ENCODE data around the gene GRIK2. TPM values are rescaled to one million over a fixed set of nuclear protein-coding genes. Genes with fewer than 3 reads are reported as not detected.

GRIK2 gene
- total RNA-seq, 1 experiment from 2014 or later, result 0.55 TPM

- no peaks in the 10 kb centered on the region for H3K9me3 ChIP-seq (ENCODE audit: low read length)
- no peaks in the 10 kb centered on the region for H3K36me3 ChIP-seq (ENCODE audit: low read depth, low read length)
- H3K4me1 ChIP-seq (ENCODE audit: insufficient read depth, low read length), result no peaks in the 10 kb centered on the region
- no peak overlapping the region for H3K27ac ChIP-seq (ENCODE audit: low read length)
- no peak for DNase-seq
- ChIA-PET POLR2A (ENCODE audit: unreplicated experiment) (no interaction called here), CTCF (no interaction called here)
- no peak overlapping the region for H3K9ac ChIP-seq (ENCODE audit: low read length)
- H3F3A ChIP-seq (ENCODE audit: low read length, unreplicated experiment), result no peaks in the 10 kb centered on the region
- no peak overlapping the region for H3K4me2 ChIP-seq (ENCODE audit: low read length)
- no peaks in the 10 kb centered on the region for H3K9me2 ChIP-seq (replicated peaks; ENCODE audit: low read length)
- no peaks in the 10 kb centered on the region for H3K79me2 ChIP-seq (ENCODE audit: low read length)
- no peak overlapping the region for H2AFZ ChIP-seq (ENCODE audit: low read length)
- no peak overlapping the region for H3K4me3 ChIP-seq (ENCODE audit: low read length)
- no peaks in the 10 kb centered on the region for H4K20me1 ChIP-seq (ENCODE audit: low read length)
- BruUV-seq (replicated peaks), result no TSS peak
- no peak for ATAC-seq
- intact Hi-C loops (cut with micrococcal nuclease), result no loop called here
- H3K27me3 ChIP-seq (ENCODE audit: low read length), result no peaks in the 10 kb centered on the region
- no peak for TF ChIP-seq EZH2 (IDR thresholded peaks at IDR 0.05; ENCODE audit: low read length, unreplicated experiment)
- no peak for TF ChIP-seq CTCF (conservative IDR thresholded peaks at IDR 0.05; ENCODE audit: low read depth, low read length)
- TF ChIP-seq EZH2phosphoT487 (IDR thresholded peaks at IDR 0.05; ENCODE audit: borderline replicate concordance, low read length), result no peak
Observed at GRCh38 chr6:101351173-101351572, 42.3 kb upstream of the GRIK2 start.

GRCh38 chr6:101352316-101352715 lies 41.2 kb upstream of the GRIK2 start:
- ChIA-PET CTCF (no interaction called here), POLR2A (ENCODE audit: unreplicated experiment) (no interaction called here)
- H3K27ac ChIP-seq (ENCODE audit: low read length), result no peak overlapping the region
- no peaks in the 10 kb centered on the region for H3K9me3 ChIP-seq (ENCODE audit: low read length)
- intact Hi-C loops (cut with micrococcal nuclease), result no loop called here
- H3K4me1 ChIP-seq (ENCODE audit: insufficient read depth, low read length), result no peaks in the 10 kb centered on the region
- TF ChIP-seq EZH2phosphoT487 (IDR thresholded peaks at IDR 0.05; ENCODE audit: borderline replicate concordance, low read length) (no peak), EZH2 (IDR thresholded peaks at IDR 0.05; ENCODE audit: low read length, unreplicated experiment) (no peak), CTCF (conservative IDR thresholded peaks at IDR 0.05; ENCODE audit: low read depth, low read length) (no peak)
- H3K79me2 ChIP-seq (ENCODE audit: low read length), result no peaks in the 10 kb centered on the region
- no peaks in the 10 kb centered on the region for H3K27me3 ChIP-seq (ENCODE audit: low read length)
- H3K4me3 ChIP-seq (ENCODE audit: low read length), result no peak overlapping the region
- no peaks in the 10 kb centered on the region for H3K36me3 ChIP-seq (ENCODE audit: low read depth, low read length)
- no peak for DNase-seq
- no peaks in the 10 kb centered on the region for H4K20me1 ChIP-seq (ENCODE audit: low read length)
- H2AFZ ChIP-seq (ENCODE audit: low read length), result no peak overlapping the region
- no peaks in the 10 kb centered on the region for H3F3A ChIP-seq (ENCODE audit: low read length, unreplicated experiment)
- ATAC-seq, result no peak
- no peak overlapping the region for H3K4me2 ChIP-seq (ENCODE audit: low read length)
- no TSS peak for BruUV-seq (replicated peaks)
- H3K9ac ChIP-seq (ENCODE audit: low read length), result no peak overlapping the region
- no peaks in the 10 kb centered on the region for H3K9me2 ChIP-seq (replicated peaks; ENCODE audit: low read length)

- H4K20me1 ChIP-seq (ENCODE audit: low read length), result no peaks in the 10 kb centered on the region
- TF ChIP-seq EZH2phosphoT487 (IDR thresholded peaks at IDR 0.05; ENCODE audit: borderline replicate concordance, low read length) (no peak), CTCF (conservative IDR thresholded peaks at IDR 0.05; ENCODE audit: low read depth, low read length) (no peak)
- H3F3A ChIP-seq (ENCODE audit: low read length, unreplicated experiment), result no peaks in the 10 kb centered on the region
- H3K9me3 ChIP-seq (ENCODE audit: low read length), result no peaks in the 10 kb centered on the region
- H3K4me3 ChIP-seq (ENCODE audit: low read length), result no peak overlapping the region
- DNase-seq, result no peak
- H3K9me2 ChIP-seq (replicated peaks; ENCODE audit: low read length), result no peaks in the 10 kb centered on the region
- H3K36me3 ChIP-seq (ENCODE audit: low read depth, low read length), result no peaks in the 10 kb centered on the region
- H3K27me3 ChIP-seq (ENCODE audit: low read length), result no peaks in the 10 kb centered on the region
- H3K4me2 ChIP-seq (ENCODE audit: low read length), result no peak overlapping the region
- ChIA-PET POLR2A (ENCODE audit: unreplicated experiment) (no interaction called here), CTCF (no interaction called here)
- H3K4me1 ChIP-seq (ENCODE audit: insufficient read depth, low read length), result no peaks in the 10 kb centered on the region
- H3K9ac ChIP-seq (ENCODE audit: low read length), result no peak overlapping the region
- no peak overlapping the region for H2AFZ ChIP-seq (ENCODE audit: low read length)
- H3K79me2 ChIP-seq (ENCODE audit: low read length), result no peaks in the 10 kb centered on the region
- H3K27ac ChIP-seq (ENCODE audit: low read length), result no peak overlapping the region
- ATAC-seq, result no peak
- intact Hi-C loops (cut with micrococcal nuclease), result no loop called here
- BruUV-seq (replicated peaks), result no TSS peak
Observed at GRCh38 chr6:101365181-101365580, 28.3 kb upstream of the GRIK2 start.
